OCI-LY1 (cell line): ENCODE data around the gene OR6S1.
A peak's percentile ranks its signal among the peaks of the same experiment; 100 is the strongest.

Experiments
- H2AFZ ChIP-seq: fragments of 200-600 bp; sonication (generic), shearing (Covaris generic); 2 replicates; pipeline ENCODE4 v1.6.0; 2014; ENCODE audit warnings: antibody characterized with exemption, mild to moderate bottlenecking, low read length
- H3F3A ChIP-seq: fragments of 200-600 bp; sonication (generic), shearing (Covaris generic); 2 replicates; pipeline ENCODE4 v1.6.0; 2014; ENCODE audit warnings: mild to moderate bottlenecking, antibody characterized with exemption, low read length, moderate library complexity; ENCODE audit not compliant: insufficient read depth
- H3K27ac ChIP-seq: fragments of 200-600 bp; sonication (generic); 2 replicates; pipeline ENCODE4 v1.5.1; 2014; ENCODE audit warnings: low read length, mixed run types, mild to moderate bottlenecking, low read depth; ENCODE audit not compliant: poor library complexity, severe bottlenecking
- H3K27me3 ChIP-seq: fragments of 200-600 bp; sonication (generic); 2 replicates; pipeline ENCODE4 v1.6.0; 2014; ENCODE audit warnings: antibody characterized with exemption, mild to moderate bottlenecking, low read length, moderate library complexity; ENCODE audit not compliant: insufficient read depth
- H3K36me3 ChIP-seq: fragments of 200-600 bp; sonication (generic); 2 replicates; pipeline ENCODE4 v1.6.1; 2014; ENCODE audit warnings: mild to moderate bottlenecking, antibody characterized with exemption, low read length, moderate library complexity, mixed read lengths; ENCODE audit not compliant: insufficient read depth
- H3K4me1 ChIP-seq: fragments of 200-600 bp; sonication (generic); 2 replicates; pipeline ENCODE4 v1.5.1; 2014; ENCODE audit warnings: mild to moderate bottlenecking, low read length, moderate library complexity; ENCODE audit not compliant: insufficient read depth, severe bottlenecking
- H3K4me2 ChIP-seq: fragments of 200-600 bp; sonication (generic), shearing (Covaris generic); 2 replicates; pipeline ENCODE4 v1.6.1; 2014; ENCODE audit warnings: low read length
- H3K4me3 ChIP-seq: fragments of 200-600 bp; sonication (generic); 2 replicates; pipeline ENCODE4 v1.5.1; 2014; ENCODE audit warnings: low read length, low read depth, mild to moderate bottlenecking, mixed read lengths; ENCODE audit not compliant: poor library complexity, severe bottlenecking
- H3K79me2 ChIP-seq: fragments of 200-600 bp; shearing (Covaris generic); 2 replicates; pipeline ENCODE4 v1.6.1; 2016; ENCODE audit warnings: mixed run types, low read length, mixed read lengths; ENCODE audit not compliant: insufficient read depth
- H3K9ac ChIP-seq: fragments of 200-600 bp; sonication (generic), shearing (Covaris generic); 2 replicates; pipeline ENCODE4 v1.6.1; 2014; ENCODE audit warnings: mild to moderate bottlenecking, low read length, mixed read lengths
- H3K9me2 ChIP-seq: fragments of 200-600 bp; sonication (generic), shearing (Covaris generic); 2 replicates; pipeline ENCODE4 v1.6.1; 2014; ENCODE audit warnings: low read depth, mild to moderate bottlenecking, low read length, mixed read lengths
- H3K9me3 ChIP-seq: fragments of 200-600 bp; shearing (Covaris generic); 2 replicates; pipeline ENCODE4 v1.6.1; 2014; ENCODE audit warnings: low read length, mixed read lengths
- H4K20me1 ChIP-seq: fragments of 200-600 bp; sonication (generic), shearing (Covaris generic); 2 replicates; pipeline ENCODE4 v1.6.0; 2016; ENCODE audit warnings: mild to moderate bottlenecking, low read length; ENCODE audit not compliant: insufficient read depth
- CTCF ChIP-seq: fragments of 200-600 bp; sonication (generic), shearing (Covaris generic); IDR thresholded peaks from 2 replicates; pipeline ENCODE4 v1.5.1; 2017; ENCODE audit warnings: mild to moderate bottlenecking, antibody characterized with exemption, low read length, moderate library complexity, mixed read lengths
- EZH2 ChIP-seq: fragments of 200-600 bp; sonication (generic), shearing (Covaris generic); IDR thresholded peaks from 2 replicates; pipeline ENCODE4 v1.8.0; 2017; ENCODE audit warnings: borderline replicate concordance, mixed run types, mild to moderate bottlenecking, antibody characterized with exemption, low read length, moderate library complexity, mixed read lengths

The OR6S1 gene

GRCh38 chr14:20642182-20642581 is 691 bp upstream of the OR6S1 start:
- Histone ChIP-seq H3K9me2 (no peaks in the 10 kb centered on the region), H3K4me3 (no peak overlapping the region), H3K4me1 (no peaks in the 10 kb centered on the region), H3K79me2 (no peaks in the 10 kb centered on the region), H2AFZ (no peak overlapping the region), H3K27ac (no peak overlapping the region), H3K9me3 (no peaks in the 10 kb centered on the region), H3F3A (no peaks in the 10 kb centered on the region), H4K20me1 (no peaks in the 10 kb centered on the region), H3K27me3 (0 out of 2 replicates have a peak, but pooled peaks cover 3% of the 10 kb centered on the region), H3K36me3 (no peaks in the 10 kb centered on the region), H3K4me2 (no peak overlapping the region), H3K9ac (no peak overlapping the region)
- TF ChIP-seq CTCF: no peak
- TF ChIP-seq EZH2: no peak

- H3K27ac ChIP-seq: no peak overlapping the region
- no peaks in the 10 kb centered on the region for H3K9me3 ChIP-seq
- H3K4me2 ChIP-seq: peak overlapping the region; percentile 78
- no peaks in the 10 kb centered on the region for H3K27me3 ChIP-seq
- no peak overlapping the region for H2AFZ ChIP-seq
- no peaks in the 10 kb centered on the region for H4K20me1 ChIP-seq
- peaks cover 29% of the 10 kb centered on the region for H3K4me1 ChIP-seq
- H3K4me3 ChIP-seq: peak overlapping the region; percentile 60
- no peaks in the 10 kb centered on the region for H3K36me3 ChIP-seq
- H3K9ac ChIP-seq: peak overlapping the region; percentile 17; the same call in 1 of the 2 replicates
- no peaks in the 10 kb centered on the region for H3K79me2 ChIP-seq
- H3K9me2 ChIP-seq: no peaks in the 10 kb centered on the region
- H3F3A ChIP-seq: no peaks in the 10 kb centered on the region
- TF ChIP-seq EZH2: no peak
- TF ChIP-seq CTCF: no peak
Measured at GRCh38 chr14:20632831-20633691, 8.4 kb downstream of the OR6S1 start.

- no peaks in the 10 kb centered on the region for H3K9me3 ChIP-seq
- H3K9ac ChIP-seq: peak overlapping the region; percentile 17; the same call in 1 of the 2 replicates
- H4K20me1 ChIP-seq: no peaks in the 10 kb centered on the region
- no peak for TF ChIP-seq EZH2
- TF ChIP-seq CTCF: no peak
- no peaks in the 10 kb centered on the region for H3K27me3 ChIP-seq
- peak overlapping the region; percentile 78 for H3K4me2 ChIP-seq
- H2AFZ ChIP-seq: no peak overlapping the region
- peak overlapping the region; percentile 60 for H3K4me3 ChIP-seq
- no peaks in the 10 kb centered on the region for H3K9me2 ChIP-seq
- no peaks in the 10 kb centered on the region for H3K36me3 ChIP-seq
- peaks cover 35% of the 10 kb centered on the region for H3K4me1 ChIP-seq
- H3K79me2 ChIP-seq: no peaks in the 10 kb centered on the region
- H3K27ac ChIP-seq: no peak overlapping the region
- H3F3A ChIP-seq: no peaks in the 10 kb centered on the region
Measured at GRCh38 chr14:20632448-20632830, 9.1 kb downstream of the OR6S1 start.
